GM23338 (cell line): ENCODE data around the gene UBP1.

Experiments
- CREB1 ChIP-seq: fragments of 250-450 bp; sonication (Bioruptor Pico); IDR thresholded peaks from 2 replicates; pipeline ENCODE4 v1.5.0; 2020; ENCODE audit warnings: low read depth, mild to moderate bottlenecking, moderate library complexity
- EZH2 ChIP-seq: fragments of 200-600 bp; sonication (generic); IDR thresholded peaks from one replicate; pipeline ENCODE4 v1.8.0; 2017; ENCODE audit warnings: antibody characterized with exemption, mild to moderate bottlenecking, low read depth; ENCODE audit not compliant: unreplicated experiment
- EZH2phosphoT487 ChIP-seq: fragments of 200-600 bp; sonication (generic); IDR thresholded peaks from one replicate; pipeline ENCODE4 v1.8.1; 2018; ENCODE audit warnings: antibody characterized with exemption; ENCODE audit not compliant: unreplicated experiment
- JUNB ChIP-seq: IDR thresholded peaks from one replicate; pipeline ENCODE4 v1.6.1; 2016; ENCODE audit warnings: antibody characterized with exemption; ENCODE audit not compliant: unreplicated experiment
- NANOG ChIP-seq: IDR thresholded peaks from 2 replicates; pipeline ENCODE4 v1.6.1; 2016; ENCODE audit warnings: antibody characterized with exemption, borderline replicate concordance
- POLR2AphosphoS5 ChIP-seq: IDR thresholded peaks from 2 replicates; pipeline ENCODE4 v1.6.1; 2016; ENCODE audit warnings: antibody characterized with exemption, low read depth
- STAT1 ChIP-seq: IDR thresholded peaks from one replicate; pipeline ENCODE4 v1.6.1; 2016; ENCODE audit warnings: antibody characterized with exemption; ENCODE audit not compliant: unreplicated experiment
- ZNF331 ChIP-seq: fragments of 250-450 bp; sonication (Bioruptor Pico); IDR thresholded peaks from 2 replicates; pipeline ENCODE4 v1.5.0; 2020; ENCODE audit warnings: low read depth, mild to moderate bottlenecking, moderate library complexity
- TF ChIP-seq, protein P1 (sequence below), 2 experiments: fragments of 200-600 bp in 1 of 2; sonication (generic) in 1 of 2; conservative IDR thresholded peaks; 2 replicates each; pipeline versions ENCODE4 v1.5.1 to v1.6.1; 2016 to 2017; ENCODE audit warnings: antibody characterized with exemption in 2 of 2, low read depth in 2 of 2, mild to moderate bottlenecking in 2 of 2, moderate library complexity in 1 of 2
- TF ChIP-seq, protein P2 (sequence below): IDR thresholded peaks from one replicate; pipeline ENCODE4 v1.6.1; 2018; ENCODE audit warnings: antibody characterized with exemption; ENCODE audit not compliant: unreplicated experiment
- TF ChIP-seq, protein P3 (sequence below): IDR thresholded peaks from 2 replicates; pipeline ENCODE4 v1.6.1; 2016; ENCODE audit warnings: antibody characterized with exemption
- TF ChIP-seq, protein P4 (sequence below): fragments of 250-450 bp; sonication (Bioruptor Pico); IDR thresholded peaks from 2 replicates; pipeline ENCODE4 v1.5.0; 2020; ENCODE audit warnings: mild to moderate bottlenecking, moderate library complexity

DNA sequence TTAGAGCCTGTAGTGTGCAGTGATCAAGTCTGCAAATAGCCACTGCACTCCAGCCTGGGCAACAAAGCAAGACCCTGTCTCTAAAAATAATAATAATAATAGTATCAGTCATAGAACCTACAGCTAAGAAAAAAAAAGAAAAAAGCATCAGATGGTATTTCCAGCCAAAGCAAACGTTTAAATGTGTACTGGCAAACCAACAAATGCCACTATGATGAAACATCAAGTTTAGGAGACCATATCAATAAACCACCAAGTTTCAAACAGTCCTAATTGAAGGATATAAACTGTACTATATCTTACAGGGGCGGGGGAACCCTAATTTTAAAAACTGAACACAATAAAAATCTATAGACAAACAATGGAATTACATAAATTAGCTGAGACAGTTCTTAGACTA, 6.4 kb downstream of the UBP1 start:
- TF ChIP-seq, protein P1, sequence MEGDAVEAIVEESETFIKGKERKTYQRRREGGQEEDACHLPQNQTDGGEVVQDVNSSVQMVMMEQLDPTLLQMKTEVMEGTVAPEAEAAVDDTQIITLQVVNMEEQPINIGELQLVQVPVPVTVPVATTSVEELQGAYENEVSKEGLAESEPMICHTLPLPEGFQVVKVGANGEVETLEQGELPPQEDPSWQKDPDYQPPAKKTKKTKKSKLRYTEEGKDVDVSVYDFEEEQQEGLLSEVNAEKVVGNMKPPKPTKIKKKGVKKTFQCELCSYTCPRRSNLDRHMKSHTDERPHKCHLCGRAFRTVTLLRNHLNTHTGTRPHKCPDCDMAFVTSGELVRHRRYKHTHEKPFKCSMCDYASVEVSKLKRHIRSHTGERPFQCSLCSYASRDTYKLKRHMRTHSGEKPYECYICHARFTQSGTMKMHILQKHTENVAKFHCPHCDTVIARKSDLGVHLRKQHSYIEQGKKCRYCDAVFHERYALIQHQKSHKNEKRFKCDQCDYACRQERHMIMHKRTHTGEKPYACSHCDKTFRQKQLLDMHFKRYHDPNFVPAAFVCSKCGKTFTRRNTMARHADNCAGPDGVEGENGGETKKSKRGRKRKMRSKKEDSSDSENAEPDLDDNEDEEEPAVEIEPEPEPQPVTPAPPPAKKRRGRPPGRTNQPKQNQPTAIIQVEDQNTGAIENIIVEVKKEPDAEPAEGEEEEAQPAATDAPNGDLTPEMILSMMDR (conservative IDR thresholded peaks at IDR 0.05; ENCODE audit: low read depth in 2 of 2): no peak
- TF ChIP-seq STAT1: no peak
- TF ChIP-seq EZH2phosphoT487: no peak
- no peak for TF ChIP-seq NANOG
- no peak for TF ChIP-seq JUNB
- no peak for TF ChIP-seq CREB1 (CRISPR knock-in tag)
- no peak for TF ChIP-seq POLR2AphosphoS5
- TF ChIP-seq, protein P2, sequence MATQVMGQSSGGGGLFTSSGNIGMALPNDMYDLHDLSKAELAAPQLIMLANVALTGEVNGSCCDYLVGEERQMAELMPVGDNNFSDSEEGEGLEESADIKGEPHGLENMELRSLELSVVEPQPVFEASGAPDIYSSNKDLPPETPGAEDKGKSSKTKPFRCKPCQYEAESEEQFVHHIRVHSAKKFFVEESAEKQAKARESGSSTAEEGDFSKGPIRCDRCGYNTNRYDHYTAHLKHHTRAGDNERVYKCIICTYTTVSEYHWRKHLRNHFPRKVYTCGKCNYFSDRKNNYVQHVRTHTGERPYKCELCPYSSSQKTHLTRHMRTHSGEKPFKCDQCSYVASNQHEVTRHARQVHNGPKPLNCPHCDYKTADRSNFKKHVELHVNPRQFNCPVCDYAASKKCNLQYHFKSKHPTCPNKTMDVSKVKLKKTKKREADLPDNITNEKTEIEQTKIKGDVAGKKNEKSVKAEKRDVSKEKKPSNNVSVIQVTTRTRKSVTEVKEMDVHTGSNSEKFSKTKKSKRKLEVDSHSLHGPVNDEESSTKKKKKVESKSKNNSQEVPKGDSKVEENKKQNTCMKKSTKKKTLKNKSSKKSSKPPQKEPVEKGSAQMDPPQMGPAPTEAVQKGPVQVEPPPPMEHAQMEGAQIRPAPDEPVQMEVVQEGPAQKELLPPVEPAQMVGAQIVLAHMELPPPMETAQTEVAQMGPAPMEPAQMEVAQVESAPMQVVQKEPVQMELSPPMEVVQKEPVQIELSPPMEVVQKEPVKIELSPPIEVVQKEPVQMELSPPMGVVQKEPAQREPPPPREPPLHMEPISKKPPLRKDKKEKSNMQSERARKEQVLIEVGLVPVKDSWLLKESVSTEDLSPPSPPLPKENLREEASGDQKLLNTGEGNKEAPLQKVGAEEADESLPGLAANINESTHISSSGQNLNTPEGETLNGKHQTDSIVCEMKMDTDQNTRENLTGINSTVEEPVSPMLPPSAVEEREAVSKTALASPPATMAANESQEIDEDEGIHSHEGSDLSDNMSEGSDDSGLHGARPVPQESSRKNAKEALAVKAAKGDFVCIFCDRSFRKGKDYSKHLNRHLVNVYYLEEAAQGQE: no peak
- no peak for TF ChIP-seq EZH2
- TF ChIP-seq, protein P3, sequence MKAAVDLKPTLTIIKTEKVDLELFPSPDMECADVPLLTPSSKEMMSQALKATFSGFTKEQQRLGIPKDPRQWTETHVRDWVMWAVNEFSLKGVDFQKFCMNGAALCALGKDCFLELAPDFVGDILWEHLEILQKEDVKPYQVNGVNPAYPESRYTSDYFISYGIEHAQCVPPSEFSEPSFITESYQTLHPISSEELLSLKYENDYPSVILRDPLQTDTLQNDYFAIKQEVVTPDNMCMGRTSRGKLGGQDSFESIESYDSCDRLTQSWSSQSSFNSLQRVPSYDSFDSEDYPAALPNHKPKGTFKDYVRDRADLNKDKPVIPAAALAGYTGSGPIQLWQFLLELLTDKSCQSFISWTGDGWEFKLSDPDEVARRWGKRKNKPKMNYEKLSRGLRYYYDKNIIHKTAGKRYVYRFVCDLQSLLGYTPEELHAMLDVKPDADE: no peak
- TF ChIP-seq, protein P4, sequence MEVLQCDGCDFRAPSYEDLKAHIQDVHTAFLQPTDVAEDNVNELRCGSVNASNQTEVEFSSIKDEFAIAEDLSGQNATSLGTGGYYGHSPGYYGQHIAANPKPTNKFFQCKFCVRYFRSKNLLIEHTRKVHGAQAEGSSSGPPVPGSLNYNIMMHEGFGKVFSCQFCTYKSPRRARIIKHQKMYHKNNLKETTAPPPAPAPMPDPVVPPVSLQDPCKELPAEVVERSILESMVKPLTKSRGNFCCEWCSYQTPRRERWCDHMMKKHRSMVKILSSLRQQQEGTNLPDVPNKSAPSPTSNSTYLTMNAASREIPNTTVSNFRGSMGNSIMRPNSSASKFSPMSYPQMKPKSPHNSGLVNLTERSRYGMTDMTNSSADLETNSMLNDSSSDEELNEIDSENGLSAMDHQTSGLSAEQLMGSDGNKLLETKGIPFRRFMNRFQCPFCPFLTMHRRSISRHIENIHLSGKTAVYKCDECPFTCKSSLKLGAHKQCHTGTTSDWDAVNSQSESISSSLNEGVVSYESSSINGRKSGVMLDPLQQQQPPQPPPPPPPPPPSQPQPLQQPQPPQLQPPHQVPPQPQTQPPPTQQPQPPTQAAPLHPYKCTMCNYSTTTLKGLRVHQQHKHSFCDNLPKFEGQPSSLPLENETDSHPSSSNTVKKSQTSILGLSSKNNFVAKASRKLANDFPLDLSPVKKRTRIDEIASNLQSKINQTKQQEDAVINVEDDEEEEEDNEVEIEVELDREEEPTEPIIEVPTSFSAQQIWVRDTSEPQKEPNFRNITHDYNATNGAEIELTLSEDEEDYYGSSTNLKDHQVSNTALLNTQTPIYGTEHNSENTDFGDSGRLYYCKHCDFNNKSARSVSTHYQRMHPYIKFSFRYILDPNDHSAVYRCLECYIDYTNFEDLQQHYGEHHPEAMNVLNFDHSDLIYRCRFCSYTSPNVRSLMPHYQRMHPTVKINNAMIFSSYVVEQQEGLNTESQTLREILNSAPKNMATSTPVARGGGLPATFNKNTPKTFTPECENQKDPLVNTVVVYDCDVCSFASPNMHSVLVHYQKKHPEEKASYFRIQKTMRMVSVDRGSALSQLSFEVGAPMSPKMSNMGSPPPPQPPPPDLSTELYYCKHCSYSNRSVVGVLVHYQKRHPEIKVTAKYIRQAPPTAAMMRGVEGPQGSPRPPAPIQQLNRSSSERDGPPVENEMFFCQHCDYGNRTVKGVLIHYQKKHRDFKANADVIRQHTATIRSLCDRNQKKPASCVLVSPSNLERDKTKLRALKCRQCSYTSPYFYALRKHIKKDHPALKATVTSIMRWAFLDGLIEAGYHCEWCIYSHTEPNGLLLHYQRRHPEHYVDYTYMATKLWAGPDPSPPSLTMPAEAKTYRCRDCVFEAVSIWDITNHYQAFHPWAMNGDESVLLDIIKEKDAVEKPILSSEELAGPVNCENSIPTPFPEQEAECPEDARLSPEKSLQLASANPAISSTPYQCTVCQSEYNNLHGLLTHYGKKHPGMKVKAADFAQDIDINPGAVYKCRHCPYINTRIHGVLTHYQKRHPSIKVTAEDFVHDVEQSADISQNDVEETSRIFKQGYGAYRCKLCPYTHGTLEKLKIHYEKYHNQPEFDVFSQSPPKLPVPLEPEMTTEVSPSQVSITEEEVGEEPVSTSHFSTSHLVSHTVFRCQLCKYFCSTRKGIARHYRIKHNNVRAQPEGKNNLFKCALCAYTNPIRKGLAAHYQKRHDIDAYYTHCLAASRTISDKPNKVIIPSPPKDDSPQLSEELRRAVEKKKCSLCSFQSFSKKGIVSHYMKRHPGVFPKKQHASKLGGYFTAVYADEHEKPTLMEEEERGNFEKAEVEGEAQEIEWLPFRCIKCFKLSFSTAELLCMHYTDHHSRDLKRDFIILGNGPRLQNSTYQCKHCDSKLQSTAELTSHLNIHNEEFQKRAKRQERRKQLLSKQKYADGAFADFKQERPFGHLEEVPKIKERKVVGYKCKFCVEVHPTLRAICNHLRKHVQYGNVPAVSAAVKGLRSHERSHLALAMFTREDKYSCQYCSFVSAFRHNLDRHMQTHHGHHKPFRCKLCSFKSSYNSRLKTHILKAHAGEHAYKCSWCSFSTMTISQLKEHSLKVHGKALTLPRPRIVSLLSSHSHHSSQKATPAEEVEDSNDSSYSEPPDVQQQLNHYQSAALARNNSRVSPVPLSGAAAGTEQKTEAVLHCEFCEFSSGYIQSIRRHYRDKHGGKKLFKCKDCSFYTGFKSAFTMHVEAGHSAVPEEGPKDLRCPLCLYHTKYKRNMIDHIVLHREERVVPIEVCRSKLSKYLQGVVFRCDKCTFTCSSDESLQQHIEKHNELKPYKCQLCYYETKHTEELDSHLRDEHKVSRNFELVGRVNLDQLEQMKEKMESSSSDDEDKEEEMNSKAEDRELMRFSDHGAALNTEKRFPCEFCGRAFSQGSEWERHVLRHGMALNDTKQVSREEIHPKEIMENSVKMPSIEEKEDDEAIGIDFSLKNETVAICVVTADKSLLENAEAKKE (CRISPR knock-in tag): no peak
- no peak for TF ChIP-seq ZNF331
